Ishikawa (cell line): ENCODE measurements around the gene EIF2B4.

Experiments
- CEBPB ChIP-seq: IDR thresholded peaks from 2 replicates; pipeline ENCODE4 v1.6.1; 2012
- CREB1 ChIP-seq: IDR thresholded peaks from 2 replicates; pipeline ENCODE4 v1.6.1; 2012; ENCODE audit warnings: low read depth
- EP300 ChIP-seq: IDR thresholded peaks from 2 replicates; pipeline ENCODE4 v1.6.1; 2012; ENCODE audit warnings: borderline replicate concordance
- FOXM1 ChIP-seq: IDR thresholded peaks from 2 replicates; pipeline ENCODE4 v1.6.1; 2012; ENCODE audit warnings: low read depth, borderline replicate concordance
- MAX ChIP-seq: IDR thresholded peaks from 2 replicates; pipeline ENCODE4 v1.6.1; 2012
- RAD21 ChIP-seq: IDR thresholded peaks from 2 replicates; pipeline ENCODE4 v1.6.1; 2012; ENCODE audit warnings: low read depth
- REST ChIP-seq: IDR thresholded peaks from 2 replicates; pipeline ENCODE4 v1.6.1; 2012; ENCODE audit warnings: low read depth, mild to moderate bottlenecking
- TAF1 ChIP-seq: IDR thresholded peaks from 2 replicates; pipeline ENCODE4 v1.6.1; 2012; ENCODE audit warnings: low read depth, mild to moderate bottlenecking
- TCF12 ChIP-seq: IDR thresholded peaks from 2 replicates; pipeline ENCODE4 v1.6.1; 2012; ENCODE audit warnings: low read depth
- TEAD4 ChIP-seq: IDR thresholded peaks from 2 replicates; pipeline ENCODE4 v1.6.1; 2012
- USF1 ChIP-seq: IDR thresholded peaks from 2 replicates; pipeline ENCODE4 v1.6.1; 2012
- YY1 ChIP-seq: IDR thresholded peaks from 2 replicates; pipeline ENCODE4 v1.6.1; 2012; ENCODE audit warnings: low read depth

GRCh38 chr2:27377618-27378095 is 7.5 kb upstream of the EIF2B4 start:
- TF ChIP-seq MAX = no peak
- no peak for TF ChIP-seq REST
- no peak for TF ChIP-seq CEBPB
- no peak for TF ChIP-seq USF1
- no peak for TF ChIP-seq CREB1
- no peak for TF ChIP-seq EP300
- no peak for TF ChIP-seq TCF12
- no peak for TF ChIP-seq RAD21
- no peak for TF ChIP-seq YY1
- no peak for TF ChIP-seq TAF1
- TF ChIP-seq TEAD4 = no peak
- no peak for TF ChIP-seq FOXM1
